ENCODE measurements around the gene TMC7.

Gene TMC7

DNA sequence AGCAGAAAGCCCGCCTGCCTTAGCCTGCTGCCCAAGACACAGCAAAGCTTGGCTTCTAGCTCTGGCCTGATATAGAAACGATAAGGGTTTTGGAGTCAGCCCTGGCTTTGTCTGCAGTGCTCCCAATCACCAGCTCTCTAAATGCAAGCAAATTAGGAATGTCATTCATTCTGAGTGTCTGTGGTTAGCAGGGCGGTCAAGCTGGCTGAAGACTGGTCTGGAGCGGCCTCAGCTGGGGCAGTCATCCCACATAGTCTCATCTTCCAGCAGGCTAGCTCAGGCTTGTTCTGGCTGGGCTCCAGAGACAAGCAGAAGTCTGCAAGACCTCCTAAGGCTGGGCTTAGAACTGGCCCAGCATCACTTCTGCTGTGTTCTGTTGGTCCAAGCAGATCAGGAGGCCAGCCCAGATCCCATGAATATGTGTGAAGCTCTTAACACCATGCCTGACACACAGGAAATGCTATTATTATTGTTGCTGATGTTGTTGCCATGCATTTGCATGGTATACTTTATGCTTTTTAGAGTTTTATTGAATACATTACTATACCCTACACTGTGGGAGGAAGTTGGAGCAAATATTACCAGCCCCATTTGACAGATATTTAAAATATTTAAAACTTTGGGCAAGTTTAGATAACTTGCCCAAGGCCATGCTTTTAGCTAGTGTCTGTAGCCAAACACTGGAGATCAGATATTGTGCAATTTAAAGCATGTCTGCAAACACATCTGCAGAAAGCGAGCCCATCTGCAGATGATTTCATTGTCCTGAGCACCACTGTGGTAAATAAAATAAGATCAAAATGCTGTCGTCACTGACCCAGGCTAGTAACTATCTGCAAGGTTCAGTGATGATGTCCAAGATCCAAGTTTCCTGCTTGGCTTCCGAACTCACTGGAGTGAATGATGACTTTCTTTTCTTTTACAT, 24.8 kb downstream of the TMC7 start:
- DNase-seq = peak; percentile 25
- in situ Hi-C loops (cut with HindIII; ENCODE audit: low pct_ligation_motif_present, low pct_unique_long_range_greater_than_20kb, low sequenced_read_pairs) = no loop called here

DNA sequence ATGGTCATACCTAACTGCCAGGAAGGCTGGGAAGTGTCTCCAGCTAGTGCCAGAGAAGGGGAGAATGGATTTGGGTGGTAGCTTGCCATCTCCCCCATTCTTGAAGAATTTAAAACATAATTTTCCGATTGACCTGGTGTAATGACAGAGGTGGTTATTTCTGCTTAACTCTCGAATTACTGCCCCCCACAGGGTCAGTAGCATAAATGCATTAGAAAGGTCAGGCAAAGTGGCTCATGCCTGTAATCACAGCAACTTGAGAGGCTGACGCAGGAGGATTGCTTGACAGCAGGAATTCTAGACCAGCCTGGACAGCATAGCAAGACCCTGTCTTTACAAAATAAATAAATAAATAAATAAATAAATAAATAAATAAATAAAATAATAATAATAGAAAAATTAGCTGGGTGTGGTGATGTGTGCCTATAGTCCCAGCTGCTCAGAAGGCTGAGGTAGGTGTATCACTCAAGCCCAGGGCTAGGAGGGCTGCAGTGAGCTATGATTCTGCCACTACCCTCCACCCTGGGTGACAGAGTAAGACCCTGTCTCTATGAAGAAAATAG, 27.5 kb downstream of the TMC7 start:
- DNase-seq = peak; percentile 32
- in situ Hi-C loops (cut with HindIII; ENCODE audit: low pct_ligation_motif_present, low pct_unique_long_range_greater_than_20kb, low sequenced_read_pairs) = no loop called here

DNA sequence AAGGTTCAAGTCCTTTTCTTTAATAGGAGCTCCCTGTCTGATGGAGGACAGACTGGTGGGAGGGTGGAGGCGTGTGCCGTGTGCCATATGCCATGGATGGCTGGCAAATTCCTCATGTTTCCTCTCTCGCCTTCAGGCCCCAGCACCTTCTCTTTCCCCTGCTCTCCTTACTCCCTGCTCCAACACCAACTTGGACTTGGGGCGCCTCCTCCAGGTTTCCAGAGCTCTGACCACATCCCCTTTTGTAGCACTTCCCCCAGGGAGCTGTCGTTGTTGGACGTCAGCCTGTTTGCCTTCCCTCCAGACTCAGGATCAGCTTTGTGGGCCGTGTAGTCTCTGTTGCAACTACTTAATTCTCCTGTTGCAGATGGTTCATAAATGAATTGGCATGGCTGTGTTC, 30.7 kb downstream of the TMC7 start:
- in situ Hi-C loops (cut with HindIII; ENCODE audit: low pct_ligation_motif_present, low pct_unique_long_range_greater_than_20kb, low sequenced_read_pairs) = no loop called here
- DNase-seq = no peak

DNA sequence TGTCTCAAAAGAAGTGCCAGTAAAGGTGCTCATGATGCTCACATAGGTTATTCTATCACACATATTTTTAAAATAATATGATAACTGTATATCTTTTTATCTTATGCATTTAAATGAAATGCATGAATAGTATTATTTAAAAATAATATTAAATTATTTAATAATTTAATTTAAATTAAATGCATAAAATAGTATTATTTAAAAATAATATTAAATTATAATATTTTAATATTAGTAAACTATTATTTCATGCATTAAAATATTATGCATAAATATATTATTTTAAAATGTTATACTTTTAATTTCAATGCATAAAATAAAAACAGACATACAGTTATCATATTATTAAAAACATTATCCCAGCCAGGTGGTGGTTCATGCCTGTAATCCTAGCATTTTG, 33.4 kb downstream of the TMC7 start:
- DNase-seq = no peak
- in situ Hi-C loops (cut with HindIII; ENCODE audit: low pct_ligation_motif_present, low pct_unique_long_range_greater_than_20kb, low sequenced_read_pairs) = no loop called here

DNA sequence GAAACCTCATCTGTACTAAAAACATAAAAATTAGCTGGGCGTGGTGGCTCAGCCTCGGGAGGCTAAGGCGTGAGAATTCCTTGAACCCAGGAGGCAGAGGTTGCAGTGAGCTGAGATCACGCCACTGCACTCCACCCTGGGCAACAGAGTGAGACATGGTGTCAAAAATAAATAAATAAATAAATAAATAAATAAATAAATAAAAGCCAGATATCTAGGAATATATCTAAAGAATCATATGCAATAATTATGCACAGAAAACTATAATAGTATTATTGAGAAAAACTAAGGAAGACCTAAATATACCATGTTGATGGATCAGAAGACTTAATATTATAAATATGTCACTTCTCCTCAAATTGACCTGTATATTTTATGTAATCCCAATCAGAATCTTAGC, 37.0 kb downstream of the TMC7 start:
- in situ Hi-C loops (cut with HindIII; ENCODE audit: low pct_ligation_motif_present, low pct_unique_long_range_greater_than_20kb, low sequenced_read_pairs) = no loop called here
- DNase-seq = no peak

DNA sequence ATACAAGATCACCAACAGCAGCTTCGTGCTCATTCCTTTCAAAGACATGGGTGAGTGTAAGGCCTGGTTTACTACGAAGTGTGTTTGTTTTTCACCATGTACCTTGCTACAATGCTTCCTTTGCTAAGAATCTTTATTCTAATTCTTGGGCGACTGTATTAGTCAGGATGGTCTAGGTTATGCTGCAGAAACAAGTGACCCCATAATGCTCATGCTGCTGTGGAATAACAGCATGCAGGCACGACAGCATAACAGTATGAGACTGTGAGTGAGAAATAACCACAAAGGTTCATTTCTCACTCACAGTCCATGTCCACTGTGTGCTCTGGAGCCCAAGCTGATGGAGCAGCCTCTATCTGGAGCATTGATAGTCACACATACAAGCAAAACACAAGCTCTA, 38.0 kb downstream of the TMC7 start:
- in situ Hi-C loops (cut with HindIII; ENCODE audit: low pct_ligation_motif_present, low pct_unique_long_range_greater_than_20kb, low sequenced_read_pairs) = no loop called here
- no peak for DNase-seq

DNA sequence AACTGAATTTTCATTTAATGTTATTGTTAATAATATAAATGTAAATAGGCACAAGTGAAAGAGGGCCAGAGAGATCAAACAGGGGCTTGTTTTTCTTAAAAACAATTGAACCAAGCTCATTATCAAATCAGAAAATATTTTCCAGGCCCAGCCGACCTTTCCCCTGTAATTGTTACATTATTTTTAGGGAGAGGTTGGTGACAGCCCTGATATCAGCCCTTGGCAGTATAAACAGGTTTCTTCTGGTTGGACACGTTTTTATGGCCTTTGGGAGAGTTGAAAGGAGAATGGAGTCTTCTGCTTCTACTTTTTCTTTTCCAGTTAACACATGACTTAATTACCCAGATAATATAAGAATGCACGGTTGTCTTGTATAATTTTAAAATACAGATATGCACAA, 43.7 kb downstream of the TMC7 start:
- in situ Hi-C loops (cut with HindIII; ENCODE audit: low pct_ligation_motif_present, low pct_unique_long_range_greater_than_20kb, low sequenced_read_pairs) = no loop called here
- DNase-seq = no peak

DNA sequence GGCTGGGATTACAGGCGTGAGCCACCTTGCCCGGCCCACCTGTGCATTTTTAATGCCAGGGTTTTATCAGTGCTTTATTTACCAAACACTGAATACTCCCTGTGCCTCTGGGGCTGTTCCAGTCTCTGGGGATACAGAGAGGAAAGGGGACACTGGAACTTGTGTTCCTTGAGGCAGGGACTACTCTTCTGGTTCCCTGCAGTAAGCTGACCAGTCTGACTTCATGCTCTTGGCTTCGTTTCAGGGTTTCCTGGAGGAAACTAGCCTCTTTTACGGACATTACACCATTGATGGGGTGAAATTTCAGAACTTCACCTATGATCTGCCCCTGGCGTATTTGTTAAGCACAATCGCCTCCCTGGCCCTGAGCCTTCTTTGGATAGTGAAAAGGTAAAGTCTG, 46.2 kb downstream of the TMC7 start:
- DNase-seq = no peak
- in situ Hi-C loops (cut with HindIII; ENCODE audit: low pct_ligation_motif_present, low pct_unique_long_range_greater_than_20kb, low sequenced_read_pairs) = no loop called here

DNA sequence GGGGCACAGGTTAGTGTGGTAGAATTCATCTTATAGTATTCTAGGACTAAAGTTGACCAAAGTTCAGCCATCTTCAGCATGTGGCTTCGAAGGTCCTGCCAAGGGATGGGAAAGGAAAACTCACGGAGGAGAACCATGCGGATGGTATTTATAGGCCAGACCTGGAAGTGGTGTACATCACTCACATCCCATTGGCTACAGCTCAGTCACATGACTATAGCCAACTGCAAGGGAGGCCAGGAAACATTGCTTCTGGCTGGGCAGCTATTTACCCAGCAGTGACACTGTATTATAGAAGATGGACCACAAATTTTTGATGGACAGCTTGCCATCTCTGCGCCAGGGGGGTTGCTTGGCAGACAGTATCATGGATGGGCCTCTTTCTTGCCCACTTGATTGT, 48.0 kb downstream of the TMC7 start:
- DNase-seq = no peak
- in situ Hi-C loops (cut with HindIII; ENCODE audit: low pct_ligation_motif_present, low pct_unique_long_range_greater_than_20kb, low sequenced_read_pairs) = no loop called here

DNA sequence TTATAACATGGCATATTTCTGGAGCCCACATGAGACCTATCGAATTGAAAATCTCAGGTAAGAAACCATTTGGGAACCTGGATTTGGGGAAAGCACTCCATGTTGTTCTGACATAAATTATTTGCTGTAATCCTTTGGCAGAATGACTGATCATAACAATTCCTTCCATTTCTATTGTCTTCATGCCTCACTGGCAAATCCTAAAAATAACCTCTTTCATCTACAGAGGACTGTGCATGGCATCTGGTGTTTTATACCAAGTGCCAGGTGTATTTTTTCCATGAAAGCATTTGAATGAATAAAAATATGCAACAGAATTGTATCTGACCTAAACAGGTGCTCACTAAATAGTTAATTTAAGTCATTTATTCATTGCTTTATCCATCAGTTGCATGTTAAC, 50.0 kb downstream of the TMC7 start:
- in situ Hi-C loops (cut with HindIII; ENCODE audit: low pct_ligation_motif_present, low pct_unique_long_range_greater_than_20kb, low sequenced_read_pairs) = no loop called here
- no peak for DNase-seq

DNA sequence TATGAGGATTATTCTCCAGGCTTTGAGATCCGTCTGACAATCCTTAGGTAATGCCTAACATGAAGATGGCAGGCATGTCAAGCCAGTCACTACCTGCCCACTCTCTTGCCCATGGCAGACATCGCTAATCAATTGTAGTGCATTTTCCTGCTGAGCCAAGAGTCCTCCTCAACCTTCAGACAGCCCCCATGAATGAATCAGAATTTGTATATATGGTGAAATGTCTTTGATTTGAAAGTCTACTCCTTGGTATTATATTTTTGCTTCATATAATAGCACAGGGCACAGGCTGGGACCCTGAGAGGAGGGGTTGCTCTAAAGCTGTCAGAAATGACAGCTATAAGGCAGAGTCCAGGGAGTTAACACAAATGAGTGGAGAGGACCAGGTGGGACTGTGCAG, 56.7 kb downstream of the TMC7 start:
- in situ Hi-C loops (cut with HindIII; ENCODE audit: low pct_ligation_motif_present, low pct_unique_long_range_greater_than_20kb, low sequenced_read_pairs) = no loop called here
- no peak for DNase-seq

DNA sequence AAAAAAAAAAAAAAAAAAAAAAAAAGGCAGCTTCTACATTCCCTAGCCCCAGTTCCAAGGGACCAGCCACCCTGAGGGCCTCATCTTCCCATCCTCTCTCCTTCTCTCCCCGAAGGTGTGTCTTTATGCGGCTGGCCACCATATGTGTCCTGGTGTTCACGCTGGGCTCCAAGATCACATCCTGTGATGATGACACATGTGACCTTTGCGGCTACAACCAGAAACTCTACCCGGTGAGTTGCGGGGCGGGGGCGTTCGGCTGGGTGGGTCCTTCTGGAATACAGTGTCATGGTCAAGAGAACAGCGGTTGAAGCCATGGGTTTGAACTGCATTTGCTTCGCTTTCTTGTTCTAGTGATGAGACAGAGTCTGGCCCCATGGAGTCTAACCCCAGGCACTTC, 61.0 kb downstream of the TMC7 start:
- in situ Hi-C loops (cut with HindIII; ENCODE audit: low pct_ligation_motif_present, low pct_unique_long_range_greater_than_20kb, low sequenced_read_pairs) = no loop called here
- no peak for DNase-seq

DNA sequence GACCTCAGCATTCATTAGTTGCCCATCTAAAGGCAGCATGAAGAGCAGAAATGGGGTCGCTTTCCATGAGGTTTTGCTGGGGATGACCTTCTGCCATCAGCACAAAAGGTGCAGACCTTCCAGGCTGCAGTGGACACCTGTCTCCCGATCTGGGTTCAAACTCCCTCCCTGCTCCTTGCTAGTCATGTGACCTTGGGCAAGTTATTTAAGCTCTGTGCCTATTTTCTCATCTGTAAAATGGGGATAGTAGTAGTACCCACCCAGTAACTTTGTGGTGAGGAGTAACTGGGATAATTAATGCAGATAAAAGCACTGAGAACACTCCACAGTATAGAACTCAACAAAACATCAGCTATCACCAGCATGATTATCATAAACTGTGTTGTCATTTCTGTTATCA, 62.3 kb downstream of the TMC7 start:
- in situ Hi-C loops (cut with HindIII; ENCODE audit: low pct_ligation_motif_present, low pct_unique_long_range_greater_than_20kb, low sequenced_read_pairs) = no loop called here

DNA sequence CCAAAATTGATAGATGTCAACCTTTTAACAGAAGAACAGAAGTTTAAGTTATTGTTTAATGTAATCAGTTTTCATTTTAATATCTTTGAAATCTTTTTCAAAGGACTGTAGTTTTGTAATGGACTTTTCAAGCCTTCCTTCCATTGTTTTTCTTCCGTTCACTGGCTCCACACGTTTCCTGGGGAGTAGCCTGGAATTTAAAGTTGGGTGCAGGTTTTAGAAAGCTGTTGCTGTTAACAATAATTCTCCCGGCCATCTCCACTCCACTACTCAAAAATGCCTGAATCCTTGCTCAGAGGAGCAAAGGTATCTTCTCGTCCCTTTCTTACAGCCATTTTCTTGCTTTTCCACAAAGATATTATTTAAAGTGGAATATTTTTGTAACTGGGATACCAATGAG, 79.0 kb downstream of the TMC7 start:
- DNase-seq = no peak
- in situ Hi-C loops (cut with HindIII; ENCODE audit: low pct_ligation_motif_present, low pct_unique_long_range_greater_than_20kb, low sequenced_read_pairs) = no loop called here

More for the DNA sequence above, 62.3 kb downstream of the TMC7 start:
- DNase-seq = no peak

DNA sequence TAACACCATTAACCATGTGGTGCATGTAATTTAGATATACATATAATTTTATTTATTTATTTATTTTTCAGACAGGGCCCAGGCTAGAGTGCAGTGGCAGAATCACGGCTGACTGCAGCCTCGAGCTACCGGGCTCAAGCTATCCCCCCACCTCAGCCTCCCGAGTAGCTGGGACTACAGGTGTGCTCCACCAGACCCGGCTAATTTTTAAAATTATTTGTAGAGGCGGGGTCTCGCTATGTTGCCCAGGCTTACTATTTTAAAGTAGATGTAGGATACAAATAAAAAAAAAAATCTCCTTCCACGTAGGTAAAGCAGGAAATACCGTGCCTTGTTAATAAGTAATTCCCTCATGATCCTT, 83.2 kb downstream of the TMC7 start:
- no peak for DNase-seq
- in situ Hi-C loops (cut with HindIII; ENCODE audit: low pct_ligation_motif_present, low pct_unique_long_range_greater_than_20kb, low sequenced_read_pairs) = no loop called here

DNA sequence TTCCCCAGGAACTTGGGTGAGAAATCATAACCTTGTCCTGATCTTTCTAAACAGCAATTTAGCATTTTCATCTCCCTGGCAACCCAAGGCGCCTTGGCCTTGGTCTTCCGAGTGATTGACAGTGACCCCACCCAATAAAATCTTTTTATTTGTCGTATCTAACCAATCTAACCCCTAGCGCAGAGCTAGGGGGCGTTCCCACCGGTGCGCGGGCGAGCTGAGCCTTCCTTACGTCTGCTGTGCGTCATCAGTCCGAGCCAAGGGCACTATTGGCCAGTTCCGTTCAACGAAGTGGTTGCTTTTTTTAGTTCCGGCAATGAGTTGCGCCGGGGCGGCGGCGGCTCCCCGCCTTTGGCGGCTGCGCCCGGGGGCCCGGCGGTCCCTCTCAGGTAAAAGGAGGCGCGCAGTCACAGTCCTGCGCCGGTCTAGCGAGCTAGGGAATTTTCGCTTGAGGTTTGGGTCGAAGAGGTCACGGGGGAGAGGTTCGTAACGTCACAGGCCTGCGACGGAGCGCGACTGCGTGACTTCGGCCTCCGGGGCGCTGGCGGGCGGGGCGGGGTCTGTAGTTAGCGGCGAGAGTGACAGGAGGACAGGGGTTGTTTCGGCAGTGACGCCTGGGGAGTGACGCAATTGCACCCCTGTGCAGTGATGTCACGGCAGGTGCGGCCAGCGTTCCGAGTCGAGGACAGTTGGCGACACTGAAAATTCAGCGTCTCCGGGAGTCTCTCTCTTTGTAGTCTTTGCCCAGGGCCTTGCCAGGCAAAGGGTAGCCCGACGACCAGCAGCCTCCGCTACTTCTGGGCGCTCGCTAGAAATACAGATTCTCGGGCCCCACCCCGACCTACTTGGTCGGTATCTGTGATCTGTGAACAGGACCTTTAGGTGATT, 83.9 kb downstream of the TMC7 start, which contains the start of gene COQ7:
Gene COQ7, plus strand, starts transcription at position 266 of the 888 bp plus-strand sequence. Its CDS starts 51 bp downstream, at position 317.
- DNase-seq = peak; percentile 100
- in situ Hi-C loops (cut with HindIII; ENCODE audit: low pct_ligation_motif_present, low pct_unique_long_range_greater_than_20kb, low sequenced_read_pairs) = no loop called here

DNA sequence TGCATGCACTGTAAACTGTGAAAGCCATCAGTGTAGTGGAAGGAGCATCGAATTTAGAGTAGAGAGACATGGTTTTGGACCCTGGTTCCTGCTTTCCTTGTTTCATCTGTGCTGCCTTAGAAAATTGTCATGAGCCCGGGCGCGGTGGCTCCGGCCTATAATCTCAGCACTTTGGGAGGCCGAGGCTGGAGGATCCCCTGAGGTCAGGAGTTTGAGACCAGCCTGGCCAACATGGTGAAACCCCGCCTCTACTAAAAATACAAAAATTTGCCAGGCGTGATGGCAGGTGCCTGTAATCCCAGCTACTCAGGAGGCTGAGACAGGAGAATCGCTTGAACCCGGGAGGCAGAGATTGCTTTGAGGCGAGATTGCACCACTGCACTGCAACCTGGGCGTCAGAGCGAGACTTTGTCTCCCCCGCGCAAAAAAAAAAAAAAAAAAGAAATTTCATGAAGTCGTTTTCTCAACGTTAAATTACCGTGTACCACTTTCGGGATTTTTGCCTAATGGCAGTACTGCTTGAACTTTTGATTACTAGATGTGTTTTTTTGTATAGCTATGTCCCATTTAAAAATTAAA, 84.6 kb downstream of the TMC7 start:
- in situ Hi-C loops (cut with HindIII; ENCODE audit: low pct_ligation_motif_present, low pct_unique_long_range_greater_than_20kb, low sequenced_read_pairs) = no loop called here

DNA sequence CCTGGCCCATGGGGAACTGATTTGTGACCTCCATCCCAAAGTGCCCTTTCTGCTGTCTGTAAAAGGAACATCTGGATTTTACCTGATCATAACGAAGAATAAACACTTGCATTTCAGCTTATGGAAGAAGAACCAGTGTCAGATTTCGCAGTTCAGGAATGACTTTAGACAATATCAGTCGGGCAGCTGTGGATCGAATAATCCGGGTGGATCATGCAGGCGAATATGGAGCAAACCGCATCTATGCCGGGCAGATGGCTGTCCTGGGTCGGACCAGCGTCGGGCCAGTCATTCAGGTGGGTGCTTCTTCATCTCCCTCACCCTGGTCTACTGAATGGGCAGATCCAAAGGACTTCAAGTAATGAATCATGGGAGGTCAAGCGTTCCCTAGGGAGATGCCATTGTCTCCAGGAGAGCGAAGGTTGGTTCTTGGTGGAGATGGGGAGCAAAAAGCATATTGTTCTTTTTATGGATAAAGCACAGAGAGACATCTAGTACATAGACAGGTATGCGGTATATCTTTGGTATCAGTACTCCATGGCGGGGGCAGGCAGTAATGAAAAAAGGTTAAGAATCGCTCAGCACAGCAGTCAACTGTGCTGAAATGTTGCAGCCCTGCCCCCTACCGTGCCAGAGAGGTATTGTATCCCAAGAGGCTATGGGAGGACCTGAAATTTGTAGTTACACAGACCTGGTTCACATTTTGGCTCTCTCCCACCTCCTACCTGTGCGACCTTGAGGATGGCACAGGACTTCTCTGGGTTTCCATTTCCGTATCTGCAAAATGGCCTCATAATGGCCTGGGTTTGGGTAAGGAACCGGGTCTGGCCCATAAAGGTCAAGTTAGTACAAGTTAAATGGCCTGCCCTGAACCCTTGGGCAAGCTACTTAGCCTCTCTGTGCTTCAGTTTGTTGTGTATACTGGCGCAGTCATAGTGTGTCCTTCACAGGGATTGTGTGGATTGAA, 88.4 kb downstream of the TMC7 start:
- DNase-seq = peak; percentile 72
- in situ Hi-C loops (cut with HindIII; ENCODE audit: low pct_ligation_motif_present, low pct_unique_long_range_greater_than_20kb, low sequenced_read_pairs) = no loop called here

More for the DNA sequence above, 84.6 kb downstream of the TMC7 start:
- DNase-seq = peak; percentile 16
